Fibroblast of skin of left quadriceps (primary cell): Measurements from ENCODE around the gene TAB2.

Source experiments
- DNase-seq, 2 experiments: peaks; one replicate each; pipeline ENCODE4 v3.0.0-alpha.2; 2013; ENCODE audit warnings: low read depth in 2 of 2

TAB2 gene

DNA sequence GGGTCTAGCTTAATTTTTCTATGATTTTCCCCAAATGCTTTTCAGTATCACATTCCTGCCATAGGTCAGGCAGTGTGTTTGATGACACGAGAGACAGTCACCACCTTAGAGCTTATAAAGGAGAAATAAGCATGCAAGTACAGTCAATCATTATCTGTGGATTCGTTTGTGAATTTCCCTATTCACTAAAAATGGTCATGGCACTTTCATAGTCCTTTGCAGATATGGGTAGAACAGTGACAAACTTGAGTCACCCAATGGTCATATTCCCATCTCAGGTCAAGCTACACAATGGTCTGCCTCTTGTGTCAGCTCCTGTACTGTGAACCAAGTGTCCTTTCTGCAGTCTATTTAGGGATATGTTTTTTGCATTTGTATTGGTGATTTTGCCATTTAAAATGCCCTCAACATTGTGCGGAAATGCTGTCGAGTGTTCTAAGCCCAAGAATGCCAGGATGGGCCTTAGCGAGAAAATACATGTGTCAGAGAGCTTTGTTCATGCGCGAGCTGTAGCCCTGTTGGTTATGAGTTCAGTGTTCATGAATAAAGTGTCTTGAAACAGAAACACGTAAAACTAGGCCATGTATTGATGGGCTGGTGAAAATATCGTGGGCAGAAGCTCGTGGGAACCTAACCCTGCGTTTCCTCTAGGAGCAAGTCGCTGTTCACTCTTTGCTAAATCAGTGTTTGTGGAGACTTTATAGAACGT, 102.3 kb downstream of the TAB2 start:
- no peak for DNase-seq

DNA sequence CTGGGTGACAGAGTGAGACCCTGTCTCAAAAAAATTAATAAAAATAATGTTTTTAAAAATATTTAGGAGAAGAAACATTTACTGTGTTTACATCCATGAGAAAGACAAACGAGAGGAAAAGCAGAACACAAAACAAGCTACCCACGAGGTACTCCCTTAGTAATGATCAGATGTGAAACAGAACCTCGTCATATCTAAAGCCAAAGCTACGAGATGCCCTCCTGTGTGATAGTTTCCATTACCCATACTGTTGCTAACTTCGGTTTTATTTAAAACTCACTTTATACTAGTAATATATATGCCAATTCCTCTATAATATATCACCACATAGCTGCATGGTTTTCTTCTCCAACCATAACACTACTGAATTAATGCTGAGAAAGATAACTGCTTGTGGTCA, 103.6 kb downstream of the TAB2 start:
- no peak for DNase-seq

DNA sequence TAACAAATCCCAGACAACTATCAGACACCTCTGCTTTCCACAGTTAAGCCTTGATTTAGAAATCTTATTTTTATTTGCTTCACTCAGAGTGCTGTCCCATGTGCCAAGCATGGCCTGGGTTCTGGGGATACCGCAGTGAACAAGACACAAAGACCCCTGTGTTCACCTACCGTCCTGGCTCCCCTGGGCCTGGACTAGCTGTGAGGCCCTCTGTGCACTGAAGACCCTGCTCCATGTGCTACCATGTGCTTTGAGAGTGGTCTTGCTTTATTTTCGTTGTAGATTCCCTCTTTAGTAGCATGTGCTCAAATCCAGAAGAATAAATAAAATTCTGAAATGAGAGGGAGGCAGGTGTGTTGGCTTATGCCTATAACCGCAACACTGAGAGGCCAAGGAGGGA, 105.1 kb downstream of the TAB2 start:
- DNase-seq = no peak

DNA sequence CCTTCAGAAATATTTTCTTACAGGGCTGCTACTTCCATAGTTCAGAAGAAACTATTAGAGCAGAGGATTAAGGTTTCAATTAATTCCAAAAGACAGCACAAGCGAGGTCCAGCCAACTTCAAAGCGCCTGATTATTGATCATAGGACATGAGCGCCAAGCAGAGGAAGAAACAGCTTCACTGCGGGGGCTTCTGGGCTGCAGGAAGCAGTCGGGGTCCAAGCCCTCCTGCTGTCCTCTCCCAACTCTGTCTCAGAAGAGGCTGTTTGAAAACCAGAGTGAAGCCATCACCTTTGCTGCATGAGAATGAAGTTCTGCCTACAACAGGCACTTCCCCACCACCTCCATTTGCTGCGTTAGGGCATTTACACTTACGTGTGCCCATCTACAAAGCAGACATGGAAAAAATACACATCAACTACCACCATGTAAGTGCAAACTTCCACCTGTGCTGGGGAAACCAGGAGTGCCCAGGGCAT, 106.5 kb downstream of the TAB2 start:
- DNase-seq = no peak

- no peak for DNase-seq
Observed at GRCh38 chr6:149425224-149425623, 107.7 kb downstream of the TAB2 start.

DNA sequence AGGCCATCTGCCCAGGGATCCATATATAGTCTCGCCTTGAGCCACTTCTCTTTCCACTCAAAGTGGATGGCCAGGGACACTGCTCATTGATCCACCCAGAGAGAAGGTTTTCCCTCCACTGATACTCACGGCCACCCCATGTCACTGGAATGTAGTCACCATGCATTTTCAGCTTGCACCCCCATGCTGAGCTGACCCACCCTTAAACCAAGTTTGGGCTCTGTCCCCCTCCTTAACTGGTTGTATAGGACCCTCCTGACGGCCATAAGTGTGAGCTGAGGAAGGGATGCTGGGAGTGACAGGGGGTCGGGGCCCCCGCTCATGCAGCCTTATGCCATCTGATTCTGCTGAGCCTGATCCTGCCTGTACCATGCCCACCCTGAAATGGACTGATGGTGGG, 108.2 kb downstream of the TAB2 start:
- DNase-seq = no peak

DNA sequence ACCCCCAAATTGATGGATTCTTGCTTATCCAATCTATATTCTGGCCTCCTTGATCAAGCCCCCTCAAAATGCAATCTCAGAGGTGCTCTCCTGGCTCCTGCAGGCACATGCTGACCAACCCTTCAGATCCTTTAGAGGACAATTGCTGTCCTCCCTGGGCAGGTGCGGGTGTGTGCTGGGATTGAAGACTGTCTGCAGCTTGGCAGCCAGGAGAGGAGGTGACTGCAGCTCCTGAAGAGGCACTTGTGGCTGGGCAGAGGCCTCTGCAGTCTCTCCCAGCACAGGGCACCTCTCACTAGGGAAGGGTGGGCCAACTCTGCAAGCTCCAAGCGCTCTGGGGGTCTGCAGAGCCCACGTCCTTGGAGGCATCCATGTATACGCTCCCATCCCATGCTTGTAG, 111.1 kb downstream of the TAB2 start:
- no peak for DNase-seq

DNA sequence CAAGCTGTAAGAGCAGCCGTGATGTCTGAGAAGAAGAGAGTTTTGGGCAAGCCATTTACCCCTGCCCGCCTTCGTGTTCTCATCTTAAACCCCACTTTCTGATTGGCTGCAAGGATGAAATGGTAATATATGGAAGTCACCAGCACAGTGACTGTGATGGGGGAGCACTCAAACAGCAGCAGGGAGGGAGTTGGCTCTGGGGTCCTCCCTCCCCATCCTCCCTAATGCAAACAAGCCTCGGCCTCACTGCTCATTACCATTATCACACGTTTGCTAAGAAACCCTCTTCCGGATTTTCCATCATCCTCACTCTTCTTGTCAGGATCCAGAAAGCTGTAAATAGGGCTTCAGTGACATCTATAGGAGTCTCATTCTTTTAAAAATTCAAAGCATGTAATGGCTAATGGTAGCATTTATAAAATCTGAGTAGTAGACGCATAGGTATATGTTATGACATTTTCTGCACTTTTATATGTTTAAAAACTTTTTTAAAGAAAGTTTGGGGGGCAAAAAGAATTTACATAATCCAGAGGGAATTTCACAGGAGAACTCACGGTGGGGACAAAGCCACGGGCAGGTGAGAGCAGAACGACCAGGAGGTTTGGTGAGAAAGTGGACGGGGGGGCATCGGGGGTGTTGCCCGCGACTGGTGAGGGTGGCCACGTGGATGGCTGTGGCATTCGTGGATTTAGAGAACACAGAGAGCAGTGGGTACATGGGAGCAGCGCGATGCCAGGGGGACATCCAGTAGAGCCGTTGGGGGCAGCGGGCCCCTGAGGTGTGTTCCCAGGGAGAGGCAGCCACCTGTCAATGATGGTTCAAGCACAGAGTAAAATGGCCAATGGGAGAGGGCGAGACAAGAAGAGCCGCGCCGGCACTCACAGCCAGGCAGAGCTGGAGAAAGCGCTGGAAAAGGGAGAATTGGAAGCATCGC, 112.2 kb downstream of the TAB2 start:
- DNase-seq = no peak

DNA sequence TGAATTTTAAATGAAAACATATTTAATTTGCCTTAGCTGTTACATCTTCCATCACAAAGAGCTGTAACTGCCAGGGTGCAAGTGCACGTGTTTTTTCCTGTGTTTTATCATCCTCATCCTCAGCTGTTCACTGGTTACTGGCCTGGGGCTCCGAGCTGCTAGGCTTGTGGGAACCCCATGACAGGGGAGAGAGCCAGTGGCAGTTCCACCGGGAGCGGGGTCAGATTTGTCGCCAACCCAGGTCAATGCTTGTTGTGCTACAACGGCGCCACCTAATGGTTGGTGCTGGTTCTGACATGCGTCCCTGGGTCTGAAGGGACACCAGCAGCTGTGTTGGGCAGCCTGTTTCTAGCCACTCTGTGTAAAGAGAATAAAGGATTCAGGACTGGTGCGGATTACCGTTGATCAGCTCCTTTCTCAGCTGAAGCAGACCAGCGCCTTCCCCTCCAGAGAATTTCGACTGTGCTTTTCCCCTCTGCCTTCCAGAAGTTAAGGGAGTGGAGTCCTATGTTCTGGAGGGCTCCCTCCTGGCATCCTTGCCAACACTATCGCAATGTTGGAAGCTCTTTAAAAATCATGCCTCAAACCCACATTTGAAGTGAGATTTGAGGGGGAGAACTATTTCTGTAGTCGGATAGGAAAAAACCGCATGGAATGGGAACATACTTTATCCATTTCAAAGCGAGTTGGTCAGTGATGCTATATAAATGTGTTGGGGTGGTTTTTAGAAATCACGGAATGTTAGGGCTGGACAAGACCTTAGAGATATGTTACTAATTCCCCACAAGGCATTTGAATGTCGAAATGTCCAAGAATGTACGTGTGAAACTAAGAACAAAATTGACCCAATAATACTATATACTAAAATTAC, 114.6 kb downstream of the TAB2 start:
- peak; percentile 40 to 46 for DNase-seq

DNA sequence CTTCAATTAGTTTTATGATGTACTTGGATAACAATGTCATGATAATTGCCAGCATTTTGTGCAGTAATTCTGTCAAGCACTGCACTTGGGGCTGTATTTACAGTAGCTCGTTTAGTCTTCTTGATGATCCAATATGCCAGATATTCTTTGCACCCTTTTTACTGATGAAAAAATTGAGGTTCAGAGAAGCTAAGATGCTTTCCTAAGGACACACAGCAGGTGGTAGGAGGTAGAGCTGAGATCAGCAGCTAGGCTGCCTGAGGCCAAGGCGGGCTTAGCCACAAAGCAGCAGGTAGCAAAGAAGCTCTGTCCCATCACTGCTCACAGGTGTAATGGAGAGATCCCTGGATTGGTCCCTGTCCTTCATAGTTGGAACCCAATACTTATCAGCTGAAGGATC, 115.9 kb downstream of the TAB2 start:
- no peak for DNase-seq

- peak in 1 of 2 experiments; percentile 39 for DNase-seq
Observed at GRCh38 chr6:149433881-149434280, 116.4 kb downstream of the TAB2 start.

DNA sequence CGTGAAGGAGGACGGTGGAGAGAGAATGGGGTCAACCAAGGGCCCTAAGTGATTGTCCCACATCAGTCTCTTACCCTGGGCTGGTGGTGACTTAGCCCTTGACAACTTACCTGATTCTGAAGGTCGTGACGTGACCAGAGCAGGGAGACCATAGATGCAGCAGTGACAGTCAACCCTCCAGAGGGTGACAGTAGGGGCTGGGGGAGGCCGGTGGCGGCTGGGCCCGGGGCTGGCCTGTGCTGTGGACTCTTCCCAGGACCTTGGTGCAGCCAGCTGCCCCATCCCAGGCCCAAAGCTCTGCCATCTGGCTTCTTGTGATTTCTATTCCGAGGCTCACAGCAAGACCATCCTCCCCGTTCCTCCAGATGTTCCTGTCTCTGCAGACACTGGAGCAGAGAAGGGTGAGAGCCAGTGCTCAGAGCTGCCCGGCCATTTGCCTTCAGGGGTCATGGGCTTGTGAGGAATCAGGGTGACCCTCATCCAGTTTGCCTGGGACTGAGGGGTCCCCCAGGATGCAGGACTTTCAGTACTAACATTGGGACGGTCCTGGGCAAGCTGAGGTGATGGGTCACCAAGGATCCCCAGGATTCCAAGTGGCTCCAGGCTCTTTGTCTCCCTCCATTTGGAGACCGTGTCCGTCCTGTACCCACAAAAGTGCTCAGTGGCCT, 118.5 kb downstream of the TAB2 start:
- no peak for DNase-seq

- DNase-seq = no peak
Observed at GRCh38 chr6:149436647-149437046, 119.1 kb downstream of the TAB2 start.

DNA sequence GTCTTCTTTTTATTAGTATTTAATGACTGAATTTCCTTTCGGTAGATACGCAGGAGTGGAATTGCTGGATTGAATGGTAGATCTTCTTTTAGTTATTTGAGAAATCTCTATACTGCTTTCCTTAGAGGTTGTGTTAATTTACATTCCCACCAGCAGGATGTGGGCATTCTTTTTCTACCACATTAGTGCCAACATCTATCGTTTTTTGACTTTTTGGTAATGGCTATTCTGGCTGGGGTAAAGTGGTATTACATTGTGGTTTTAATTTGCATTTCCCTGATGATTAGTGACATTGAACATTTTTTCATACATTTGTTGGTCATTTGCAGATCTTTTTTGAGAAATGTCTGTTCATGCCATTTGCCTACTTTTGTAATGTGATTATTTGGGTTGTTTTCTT, 119.7 kb downstream of the TAB2 start:
- no peak for DNase-seq

DNA sequence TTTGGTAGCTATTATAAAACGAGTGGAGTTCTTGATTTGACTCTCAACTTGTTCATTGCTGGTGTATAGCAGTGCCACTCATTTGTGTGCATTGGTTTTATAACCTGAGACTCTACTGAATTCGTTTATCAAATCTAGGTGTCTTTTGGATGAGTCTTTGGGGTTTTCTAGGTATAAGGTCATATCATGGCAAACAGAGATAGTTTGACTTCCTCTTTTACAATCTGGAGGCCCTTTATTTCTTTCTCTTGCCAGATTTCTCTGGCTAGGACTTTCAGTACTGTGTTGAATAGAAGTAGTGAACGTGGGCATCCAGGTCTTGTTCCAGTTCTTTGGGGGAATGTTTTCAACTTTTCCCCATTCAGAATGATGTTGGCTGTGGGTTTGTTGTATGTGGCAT, 121.3 kb downstream of the TAB2 start:
- no peak for DNase-seq

DNA sequence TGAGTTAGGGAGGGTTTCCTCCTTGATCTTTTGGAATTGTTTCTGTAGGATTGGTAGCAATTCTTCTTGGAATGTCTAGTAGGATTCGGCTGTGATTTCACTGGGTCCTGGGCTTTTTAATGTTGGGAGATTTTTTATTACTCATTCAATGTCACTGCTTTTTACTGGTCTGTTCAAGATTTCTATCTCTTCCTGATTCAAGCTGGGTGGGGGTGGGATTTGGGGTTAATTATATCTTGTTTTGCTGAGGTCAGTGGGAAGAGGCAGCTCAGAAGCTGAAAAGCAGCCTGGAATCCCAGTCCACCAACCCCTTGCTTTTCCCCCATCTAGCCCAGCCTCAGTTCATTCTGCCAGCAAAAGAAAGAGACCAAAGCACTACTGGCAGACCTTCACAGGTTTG, 122.1 kb downstream of the TAB2 start:
- DNase-seq = no peak

DNA sequence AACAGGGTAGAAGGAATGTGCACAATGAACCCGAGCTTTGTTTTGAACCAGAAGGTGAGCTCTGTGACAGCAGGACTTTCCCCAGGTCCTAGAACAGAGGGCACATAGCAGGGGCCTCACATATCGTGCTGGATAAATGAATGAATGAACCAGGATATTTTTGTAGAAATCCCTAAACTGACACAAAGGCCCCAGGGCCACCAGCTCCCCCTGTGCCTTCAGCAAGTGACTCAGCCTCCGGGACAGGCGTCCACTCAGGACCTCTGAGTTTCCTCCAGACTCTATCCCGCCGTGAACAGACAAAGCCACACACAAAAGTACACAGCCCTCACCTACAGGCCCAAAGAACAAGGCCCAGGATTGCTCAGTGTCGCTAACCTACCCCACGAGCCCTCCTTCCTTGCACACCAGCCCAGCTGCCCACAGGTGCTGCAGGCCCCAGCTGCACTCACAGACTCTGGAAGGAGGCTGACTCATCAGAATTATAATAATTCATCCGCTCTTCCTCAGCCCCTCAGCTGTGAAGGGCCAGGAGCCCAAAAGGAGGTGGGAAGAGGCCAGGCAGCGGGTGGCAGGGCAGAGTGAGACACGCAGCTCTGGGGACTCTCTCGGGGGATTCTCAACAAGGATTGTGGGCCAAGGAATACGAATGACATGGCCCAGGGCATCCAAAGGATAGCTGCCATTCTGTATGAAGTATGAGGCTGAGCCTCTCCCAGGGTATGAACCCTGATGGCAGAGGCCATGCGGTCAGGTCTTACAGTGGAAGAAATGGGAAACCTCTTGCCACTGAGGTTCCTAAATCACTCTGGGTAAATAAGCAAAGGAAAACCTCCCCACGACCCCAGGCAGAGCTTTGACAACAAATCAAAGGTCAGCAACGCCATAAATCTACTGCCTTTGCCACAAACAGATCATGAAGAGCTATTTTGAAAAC, 123.5 kb downstream of the TAB2 start:
- DNase-seq = no peak

GRCh38 chr6:149441740-149442139, 124.2 kb downstream of the TAB2 start:
- DNase-seq = no peak

DNA sequence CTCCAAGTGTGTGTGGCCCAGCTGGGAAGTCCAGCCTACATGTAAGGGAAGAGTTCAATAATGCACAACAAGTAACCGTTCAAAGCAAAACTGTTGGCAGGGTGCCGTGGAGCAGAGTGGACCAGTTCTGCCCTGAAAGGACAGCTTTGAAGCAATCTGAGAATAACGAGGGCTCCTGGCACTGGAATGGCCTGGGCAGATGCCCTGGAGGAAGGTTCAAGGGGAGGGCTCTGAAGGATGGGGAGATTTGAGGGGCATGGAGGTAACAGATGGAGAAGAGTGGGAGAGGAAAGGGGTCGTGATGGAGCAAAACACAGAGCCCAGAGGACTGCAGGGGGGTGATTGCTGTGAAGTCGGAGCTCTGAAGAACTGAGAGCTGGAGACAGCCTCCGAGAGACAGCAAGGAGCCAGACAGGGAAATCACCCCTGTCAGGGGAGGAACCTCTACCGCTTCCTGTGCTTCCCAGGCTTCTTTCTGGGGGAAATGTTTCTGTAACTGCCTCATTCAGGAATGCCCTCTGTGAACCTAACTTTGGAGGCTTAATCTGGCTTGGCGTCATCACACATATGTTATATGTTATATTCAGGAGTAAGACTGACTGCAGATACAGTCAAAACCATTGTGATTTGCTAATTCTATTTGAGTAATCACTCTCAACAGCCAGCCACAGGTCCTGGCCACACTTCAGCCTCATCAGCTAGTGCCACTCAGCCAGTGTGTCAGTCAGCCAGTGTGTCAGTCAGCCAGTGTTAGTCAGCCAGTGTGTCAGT, 126.1 kb downstream of the TAB2 start:
- DNase-seq = peak; percentile 81 to 84
